Measurements from ENCODE around the gene ODAM. TPM values are rescaled to one million over a fixed set of nuclear protein-coding genes. Genes with fewer than 3 reads are reported as not detected.
"Not testable (repeated sequence)": the region's sequence is repeated elsewhere in the genome, so short reads cannot be mapped to it uniquely, and the experiment has no call there.

Gene ODAM
- polyA plus RNA-seq, 1 donor, result 1.8 TPM

DNA sequence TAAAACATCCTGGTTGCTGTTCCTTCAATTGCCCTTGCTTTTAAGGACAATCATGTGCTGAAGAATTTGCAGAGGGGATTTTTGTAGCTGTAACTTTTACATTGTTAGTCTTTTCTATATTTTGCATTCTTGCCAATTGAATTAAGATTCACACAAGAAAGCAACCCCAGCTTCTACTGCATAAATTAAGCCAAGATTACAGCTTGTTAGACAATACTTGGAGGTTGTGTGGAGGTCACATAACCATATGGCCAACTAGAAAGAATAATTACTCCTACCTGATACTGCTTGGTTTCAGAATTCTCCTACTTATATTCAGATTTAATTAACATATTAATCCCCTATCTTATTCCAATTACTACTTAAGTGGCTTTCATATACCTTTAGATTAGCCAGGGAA is 26.3 kb downstream of the ODAM start:
- not testable (repeated sequence) for DNase-seq

DNA sequence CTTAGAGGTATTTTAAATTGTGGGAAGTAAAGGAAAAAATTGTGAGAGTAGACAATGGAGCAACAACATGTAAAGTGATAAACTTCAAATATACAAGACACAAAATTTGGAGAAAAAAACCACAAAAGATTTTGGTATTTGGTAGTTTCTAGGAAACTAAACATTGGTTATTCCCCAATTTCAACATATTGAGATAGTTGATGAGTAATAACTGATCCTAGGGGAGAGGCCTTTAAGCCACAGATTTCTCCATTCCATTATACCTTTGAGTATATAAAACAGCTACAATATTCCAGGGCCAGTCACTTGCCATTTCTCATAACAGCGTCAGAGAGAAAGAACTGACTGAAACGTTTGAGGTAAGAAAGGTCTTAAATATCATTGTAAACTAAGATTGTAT is 30.3 kb downstream of the ODAM start, which contains the start of gene FDCSP:
Gene FDCSP, plus strand, starts transcription at position 301 of the 400 bp plus-strand sequence. CDS start 5,071 bp downstream, outside the sequence.
- no peak for DNase-seq

DNA sequence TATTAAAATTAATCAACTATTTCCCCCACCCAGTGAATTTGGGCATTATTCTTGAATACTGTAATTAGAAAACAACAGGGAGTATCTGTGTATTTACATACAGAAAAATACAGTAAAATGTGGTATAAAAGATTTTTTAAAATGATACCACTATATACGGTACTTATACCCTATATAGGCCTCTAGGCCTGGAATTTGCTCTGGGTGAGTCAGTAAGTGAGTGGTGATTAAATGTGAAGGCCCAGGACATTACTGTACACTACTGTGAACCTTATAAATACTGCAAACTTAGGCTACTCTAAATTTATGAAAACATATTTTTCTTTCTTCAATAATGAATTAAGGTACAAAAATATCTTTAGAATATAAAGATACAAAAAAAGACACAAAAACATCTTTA is 40.6 kb downstream of the ODAM start:
- DNase-seq, result no peak

GRCh38 chr4:70239131-70239883 is 43.8 kb downstream of the ODAM start:
- DNase-seq, result no peak

- no peak for DNase-seq
Measured at GRCh38 chr4:70239884-70240591, 44.5 kb downstream of the ODAM start.

DNA sequence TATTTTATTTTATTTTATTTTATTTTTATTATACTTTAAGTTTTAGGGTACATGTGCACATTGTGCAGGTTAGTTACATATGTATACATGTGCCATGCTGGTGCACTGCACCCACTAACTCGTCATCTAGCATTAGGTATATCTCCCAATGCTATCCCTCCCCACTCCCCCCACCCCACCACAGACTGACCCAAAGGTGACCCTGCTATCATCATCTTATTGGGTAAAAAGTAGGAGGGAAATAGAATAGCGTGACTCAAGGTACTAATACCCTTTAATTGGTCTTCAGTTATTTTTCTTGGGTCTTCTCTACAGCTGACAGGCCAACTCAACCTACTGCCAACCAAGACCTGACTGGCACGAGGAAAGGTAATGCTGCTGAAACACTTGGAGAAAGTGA is 46.8 kb downstream of the ODAM start, which contains the start of gene CSN3:
Gene CSN3, plus strand, starts transcription at position 301 of the 400 bp plus-strand sequence. CDS start 2,223 bp downstream, outside the sequence.
- not testable (repeated sequence) for DNase-seq

DNA sequence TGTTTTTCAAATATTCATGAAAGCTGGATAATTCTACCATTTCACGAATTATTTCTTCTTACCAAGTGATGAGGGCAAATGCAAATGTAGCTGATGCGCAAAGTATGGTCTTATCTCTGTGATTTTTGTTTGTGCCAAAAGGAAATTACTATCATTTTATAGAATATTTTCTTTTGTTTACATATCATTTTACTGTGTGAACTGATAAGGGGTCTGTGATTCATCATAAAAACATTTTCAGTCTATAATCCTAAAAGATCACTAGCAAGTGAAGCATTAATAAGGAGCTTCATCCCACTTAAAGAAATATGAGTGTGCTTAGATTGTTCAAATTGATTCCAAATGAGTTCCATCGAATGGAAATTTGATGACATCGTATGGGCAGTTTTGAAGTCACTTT is 47.6 kb downstream of the ODAM start:
- DNase-seq, result no peak

GRCh38 chr4:70251250-70251944 is 55.9 kb downstream of the ODAM start:
- DNase-seq, result no peak

- no peak for DNase-seq
Measured at GRCh38 chr4:70251945-70252277, 56.4 kb downstream of the ODAM start.

Other genes starting within 250 kb of the ODAM start
- not detected for gene CSN2, start 230.0 kb upstream of the ODAM start, polyA plus RNA-seq (ENCODE audit: insufficient read length)
- 1.5 TPM for gene STATH, start 199.8 kb upstream of the ODAM start, polyA plus RNA-seq (ENCODE audit: insufficient read length)
- gene HTN3, start 167.3 kb upstream of the ODAM start, polyA plus RNA-seq (ENCODE audit: insufficient read length), result not detected
- 0.07 TPM for gene HTN1, start 145.3 kb upstream of the ODAM start, polyA plus RNA-seq (ENCODE audit: insufficient read length)
- gene PRR27, start 41.5 kb upstream of the ODAM start, polyA plus RNA-seq (ENCODE audit: insufficient read length), result 0.15 TPM
- 0.58 TPM for gene FDCSP, start 30.4 kb downstream of the ODAM start, polyA plus RNA-seq (ENCODE audit: insufficient read length)
- gene CSN3, start 46.9 kb downstream of the ODAM start, polyA plus RNA-seq (ENCODE audit: insufficient read length), result not detected
- gene CABS1, start 139.3 kb downstream of the ODAM start, polyA plus RNA-seq (ENCODE audit: insufficient read length), result 0.08 TPM
- gene SMR3A, start 165.0 kb downstream of the ODAM start, polyA plus RNA-seq (ENCODE audit: insufficient read length), result not detected
- gene SMR3B, start 187.4 kb downstream of the ODAM start, polyA plus RNA-seq (ENCODE audit: insufficient read length), result not detected
- gene OPRPN, start 202.2 kb downstream of the ODAM start, polyA plus RNA-seq (ENCODE audit: insufficient read length), result not detected